Stimulated activated CD4-positive, alpha-beta T cell treated with anti-CD3 and anti-CD28 coated beads, Interleukin-2, amount 100 ng/mL, for 48 hours (primary cell): ENCODE results near the gene MAFF.

Experiments
- DNase-seq, 2 donors: peaks; one replicate each; pipeline ENCODE4 v3.0.0-alpha.2; 2020

Gene MAFF

DNA sequence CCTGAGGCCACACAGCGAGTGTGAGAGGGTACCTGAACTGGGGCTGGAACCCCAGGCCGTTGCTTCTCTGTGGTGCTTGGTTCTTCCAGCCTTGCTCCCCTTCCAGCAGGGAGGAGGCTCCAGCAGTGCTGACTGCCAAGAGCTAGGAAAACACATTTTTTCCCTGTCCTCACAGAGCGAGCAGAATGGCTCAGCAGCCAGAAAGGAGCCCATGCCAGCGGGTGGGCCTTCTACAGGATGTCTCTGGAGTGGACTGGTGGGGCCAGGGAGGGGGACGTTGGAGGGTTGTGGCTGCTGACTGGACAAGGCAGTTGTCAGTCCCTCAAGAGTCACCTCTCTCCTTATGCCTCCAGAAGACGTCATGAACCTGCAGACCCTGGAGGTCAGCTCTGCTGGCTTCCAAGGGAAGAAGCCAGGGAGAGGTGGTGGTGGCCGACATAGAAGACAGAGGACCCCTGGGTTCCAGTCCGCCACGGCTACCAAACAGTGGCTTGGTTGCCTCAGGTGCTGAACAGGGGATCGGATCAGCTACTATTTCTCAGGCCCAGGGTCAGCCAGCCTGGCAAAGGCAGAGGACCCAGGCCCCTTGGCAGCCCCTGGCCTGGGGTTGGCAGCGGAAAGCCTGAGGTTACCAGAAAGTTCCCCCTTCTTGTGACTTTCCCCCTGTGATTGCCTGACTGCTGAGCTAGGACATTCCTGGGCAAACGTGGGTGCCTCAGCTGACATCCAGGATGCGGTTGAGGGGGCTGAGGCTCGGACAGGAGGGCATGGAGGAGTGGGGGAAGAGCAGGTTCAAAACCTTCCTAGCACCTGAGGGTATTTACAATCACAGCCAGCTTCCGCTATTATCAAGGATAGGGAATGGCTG, 3.7 kb downstream of the MAFF start:
- DNase-seq: no peak

DNA sequence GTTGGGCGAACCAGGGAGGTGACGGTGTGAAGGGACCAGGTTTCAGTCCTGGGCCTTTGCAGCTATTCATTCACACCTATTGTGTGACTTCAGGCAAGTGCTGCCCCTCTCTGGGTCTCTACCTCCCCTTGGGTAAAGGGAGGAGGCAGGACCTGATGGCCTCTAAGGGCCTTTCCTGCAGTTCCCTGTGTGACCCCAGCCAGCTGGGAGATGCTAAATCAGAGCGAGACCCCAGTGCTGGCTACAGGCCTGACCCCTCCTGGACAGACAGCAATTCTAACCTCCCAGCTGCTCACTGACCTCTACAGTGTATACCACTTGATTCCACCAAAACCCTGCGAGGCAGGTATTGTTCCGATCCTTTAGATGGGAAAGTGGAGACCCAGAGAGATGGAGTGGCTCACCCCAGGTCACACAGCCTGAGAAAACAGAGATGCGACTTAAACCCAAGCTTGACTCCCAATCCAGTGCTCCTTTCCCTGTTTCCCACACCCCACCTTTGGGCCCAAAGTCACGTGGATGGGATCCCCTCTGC, 6.2 kb downstream of the MAFF start:
- DNase-seq: no peak

DNA sequence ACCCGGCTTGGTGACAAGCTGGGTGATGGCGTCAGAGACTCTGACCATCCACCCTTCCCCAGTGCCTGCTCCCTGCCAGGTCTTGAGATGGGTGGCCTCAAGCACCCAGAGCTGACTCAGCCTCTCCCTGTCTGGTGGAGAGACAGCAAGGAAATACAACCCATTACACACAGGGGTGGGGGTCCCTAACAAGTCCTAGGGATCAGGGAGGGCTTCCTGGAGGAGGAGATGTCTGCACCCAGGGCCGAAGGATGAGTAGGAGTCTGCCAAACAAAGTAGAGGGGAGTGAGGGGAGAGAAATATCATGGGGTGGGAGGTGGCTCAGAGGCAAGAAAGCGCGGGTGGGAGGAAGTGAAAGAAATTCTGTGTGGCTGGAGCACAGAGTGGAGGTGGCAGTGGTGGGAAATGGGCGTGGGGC, 6.8 kb downstream of the MAFF start:
- DNase-seq: no peak

GRCh38 chr22:38211556-38211955, 9.8 kb downstream of the MAFF start:
- no peak for DNase-seq

GRCh38 chr22:38212442-38212841, 10.6 kb downstream of the MAFF start:
- no peak for DNase-seq

DNA sequence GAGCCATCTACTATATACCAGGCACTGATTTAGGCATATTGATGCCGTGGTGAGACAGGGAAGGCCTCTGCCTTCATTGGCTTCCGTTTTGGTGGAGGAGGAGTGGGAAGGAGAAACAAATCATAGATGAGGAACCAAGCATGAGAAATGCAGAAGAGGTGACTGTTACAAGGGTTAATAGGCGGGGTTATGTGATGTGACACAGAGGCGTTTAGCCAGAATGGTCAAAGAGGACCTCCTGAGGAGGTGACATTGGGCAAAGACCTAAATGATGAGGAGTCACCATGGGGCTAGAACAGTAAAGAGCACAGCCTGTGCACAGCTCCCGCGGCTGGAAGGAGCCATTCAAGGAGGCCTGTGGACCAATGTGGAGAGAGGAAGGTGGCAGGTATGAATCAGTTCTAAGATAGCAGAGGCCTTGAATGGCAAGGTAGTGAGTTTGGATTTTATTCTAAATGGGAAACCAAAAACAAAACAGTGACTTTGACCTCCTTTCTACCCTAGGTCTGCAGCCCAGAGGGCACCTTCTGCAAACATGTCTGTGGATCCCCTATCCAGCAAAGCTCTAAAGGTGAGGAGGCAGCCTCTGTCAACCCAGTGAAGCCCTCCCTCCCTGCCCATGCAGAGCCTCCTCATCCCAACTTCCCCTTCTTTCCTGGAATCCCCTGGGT, 11.7 kb downstream of the MAFF start:
- DNase-seq: no peak

- DNase-seq: no peak
These were observed 12.2 kb downstream of the MAFF start for GRCh38 chr22:38213990-38214301.

DNA sequence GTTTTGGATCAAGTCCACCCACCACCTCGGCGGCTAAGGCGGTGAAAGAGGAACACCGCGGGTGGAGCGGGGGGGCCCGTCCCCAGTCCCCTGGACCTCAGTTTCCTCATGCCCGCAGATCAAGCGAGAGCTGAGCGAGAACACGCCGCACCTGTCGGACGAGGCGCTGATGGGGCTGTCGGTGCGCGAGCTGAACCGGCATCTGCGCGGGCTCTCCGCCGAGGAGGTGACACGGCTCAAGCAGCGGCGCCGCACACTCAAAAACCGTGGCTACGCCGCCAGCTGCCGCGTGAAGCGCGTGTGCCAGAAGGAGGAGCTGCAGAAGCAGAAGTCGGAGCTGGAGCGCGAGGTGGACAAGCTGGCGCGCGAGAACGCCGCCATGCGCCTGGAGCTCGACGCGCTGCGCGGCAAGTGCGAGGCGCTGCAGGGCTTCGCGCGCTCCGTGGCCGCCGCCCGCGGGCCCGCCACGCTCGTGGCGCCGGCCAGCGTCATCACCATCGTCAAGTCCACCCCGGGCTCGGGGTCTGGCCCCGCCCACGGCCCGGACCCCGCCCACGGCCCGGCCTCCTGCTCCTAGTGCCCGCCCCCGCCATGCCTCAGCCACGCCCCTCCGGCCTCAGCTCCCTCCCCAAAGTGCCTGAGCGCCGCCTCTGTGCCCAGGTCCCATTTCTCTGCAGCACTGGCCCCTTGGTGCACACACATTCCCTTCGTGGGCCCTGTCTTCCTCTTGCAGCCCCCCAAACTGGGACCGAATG, 12.7 kb downstream of the MAFF start:
- peak; percentile 53 to 66 for DNase-seq

- DNase-seq: no peak
These were observed 13.6 kb downstream of the MAFF start for GRCh38 chr22:38215156-38216038.

GRCh38 chr22:38218661-38219622, 17.1 kb downstream of the MAFF start:
- DNase-seq: peak; percentile 33 to 50

DNA sequence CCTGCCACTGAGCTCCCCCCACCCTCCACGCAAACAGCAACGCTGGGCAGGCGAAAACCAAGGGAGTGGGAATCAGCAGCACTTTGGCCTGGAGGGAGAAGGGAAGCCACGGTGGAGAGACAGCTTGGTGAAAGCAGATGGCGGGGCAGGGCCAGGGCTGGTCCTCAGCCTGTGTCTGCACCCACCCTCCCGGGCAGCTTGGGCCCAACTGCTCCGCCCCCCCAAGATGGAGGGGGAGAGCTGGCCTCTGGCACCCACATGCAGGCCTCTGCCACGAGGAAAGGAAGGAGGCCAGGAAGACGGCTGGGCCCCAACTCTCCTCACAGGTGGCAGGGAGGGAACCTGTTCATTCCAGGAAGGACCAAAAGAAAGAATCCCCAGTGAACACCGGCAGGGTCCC, 17.8 kb downstream of the MAFF start:
- DNase-seq: no peak

GRCh38 chr22:38220163-38220562, 18.4 kb downstream of the MAFF start:
- DNase-seq: no peak

- no peak for DNase-seq
These were observed 19.0 kb downstream of the MAFF start for GRCh38 chr22:38220653-38221386.

- DNase-seq: no peak
These were observed 19.6 kb downstream of the MAFF start for GRCh38 chr22:38221407-38221806.

DNA sequence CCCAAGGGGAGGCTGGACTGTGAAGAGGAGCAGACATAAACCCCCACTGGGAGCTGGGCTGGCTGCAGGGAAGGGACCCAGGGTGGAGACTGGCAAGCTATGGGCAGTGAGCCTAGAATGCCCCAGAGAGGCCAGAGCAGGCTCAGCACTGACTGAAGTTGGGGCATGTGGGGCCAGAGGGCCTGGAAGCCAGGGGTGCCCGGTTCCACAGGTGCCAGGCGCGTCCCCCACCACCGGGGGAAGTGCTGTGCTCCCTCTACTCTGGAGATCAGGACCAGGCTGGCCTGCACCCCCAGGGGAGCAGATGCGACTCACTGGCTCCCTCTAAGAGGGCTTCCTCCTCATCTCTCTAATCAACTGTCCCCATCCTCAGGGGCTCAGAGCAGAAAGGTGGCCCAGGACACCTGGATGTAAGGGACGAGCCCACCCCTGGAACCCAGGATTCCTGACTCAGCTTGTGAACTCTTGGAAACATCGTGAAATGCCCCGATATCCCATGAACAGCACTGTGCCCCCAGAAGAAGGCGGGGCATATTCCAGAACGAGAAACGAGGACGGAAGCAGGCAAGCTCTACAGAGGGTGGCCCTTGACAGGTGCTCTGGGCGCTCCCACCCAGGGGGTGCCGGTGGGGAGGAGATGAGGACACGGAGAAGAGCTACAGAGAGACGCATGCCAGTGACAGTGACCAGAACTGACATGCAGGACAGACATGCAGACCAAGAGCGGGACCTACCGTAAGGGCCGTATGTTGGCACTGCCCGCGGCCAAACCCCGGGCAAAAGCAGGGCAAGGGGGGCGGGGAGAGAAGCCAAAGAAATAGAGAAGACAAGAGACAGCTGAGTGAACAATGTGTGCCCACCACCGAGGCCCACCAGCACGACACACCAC, 20.4 kb downstream of the MAFF start:
- no peak for DNase-seq

GRCh38 chr22:38222797-38223119, 21.0 kb downstream of the MAFF start:
- DNase-seq: no peak

- no peak for DNase-seq
These were observed 21.6 kb downstream of the MAFF start for GRCh38 chr22:38223289-38223960.

DNA sequence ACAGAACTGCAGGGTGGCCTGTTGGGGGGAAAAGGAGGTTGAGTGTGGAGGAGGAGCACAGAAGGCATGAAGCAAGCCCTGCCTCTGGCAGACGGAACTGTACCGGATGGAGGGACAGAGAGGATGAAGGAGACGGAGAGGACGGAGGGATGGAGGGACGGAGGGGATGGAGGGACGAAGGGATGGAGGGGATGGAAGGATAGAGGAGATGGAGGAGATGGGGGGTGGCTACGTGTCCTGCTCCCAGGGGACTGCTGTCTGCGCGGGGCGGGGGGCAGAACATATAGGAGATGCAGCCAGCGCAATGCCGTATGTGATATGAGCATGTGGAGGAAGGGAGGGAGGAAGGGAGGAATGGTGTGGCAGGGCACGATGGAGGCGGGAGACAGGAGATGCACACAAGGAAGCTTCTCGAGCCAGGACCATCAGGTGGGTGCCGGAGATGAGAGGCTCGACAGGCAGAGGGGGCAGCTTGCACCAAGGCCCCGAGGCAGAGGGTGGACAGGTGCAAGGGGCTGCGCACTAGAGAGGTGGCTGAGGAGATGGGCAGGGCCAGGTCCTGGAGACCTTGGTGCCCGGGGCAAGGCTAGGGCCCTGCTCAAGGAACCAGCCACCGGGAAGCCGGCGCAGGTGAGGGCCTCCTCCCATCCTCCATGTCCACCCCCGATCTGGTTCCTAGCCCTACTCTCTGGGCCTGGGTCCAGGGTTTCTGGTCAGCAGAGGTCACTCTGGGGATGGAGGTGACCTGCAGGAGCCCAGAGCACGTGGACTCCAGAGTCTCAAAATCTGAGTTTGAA, 25.3 kb downstream of the MAFF start:
- no peak for DNase-seq
